Fibroblast of upper back skin (primary cell): ENCODE data around the gene DLEU7.

Experiments used
- DNase-seq: peaks from one replicate; pipeline ENCODE4 v3.0.0-alpha.2; 2013

Gene DLEU7

GRCh38 chr13:50788551-50789210 is 54.8 kb downstream of the DLEU7 start:
- peak; percentile 41 for DNase-seq

GRCh38 chr13:50787316-50788195 is 55.9 kb downstream of the DLEU7 start:
- no peak for DNase-seq

- no peak for DNase-seq
These were observed 59.7 kb downstream of the DLEU7 start for GRCh38 chr13:50783717-50784290.

GRCh38 chr13:50783066-50783465 is 60.4 kb downstream of the DLEU7 start:
- DNase-seq = no peak

GRCh38 chr13:50780201-50781015 is 63.1 kb downstream of the DLEU7 start:
- DNase-seq = peak; percentile 23

- no peak for DNase-seq
These were observed 63.9 kb downstream of the DLEU7 start for GRCh38 chr13:50779443-50780200.
